Tibial nerve (tissue), 4 donors: ENCODE data around the gene ACOD1. TPM values are rescaled to one million over a fixed set of nuclear protein-coding genes. Genes with fewer than 3 reads are reported as not detected.
"Not testable (repeated sequence)": the region's sequence is repeated elsewhere in the genome, so short reads cannot be mapped to it uniquely, and the experiment has no call there.

Experiments
- DNase-seq, 2 donors: peaks; one replicate each; pipeline ENCODE4 v3.0.0-alpha.2; 2019; ENCODE audit warnings: low spot score in 2 of 2
- H3K27ac ChIP-seq, 4 donors: fragments of 200-600 bp; sonication (generic) in 3 of 4; one replicate each; pipeline ENCODE4 v1.5.1; 2017 to 2019; ENCODE audit warnings: mild to moderate bottlenecking in 1 of 4
- H3K27me3 ChIP-seq, 2 donors: fragments of 200-600 bp; sonication (generic) in 1 of 2; one replicate each; pipeline versions ENCODE4 v1.5.1 to v1.6.0; 2017 to 2019
- H3K36me3 ChIP-seq, 3 donors: fragments of 200-600 bp; sonication (generic); one replicate each; pipeline ENCODE4 v1.5.1; 2018 to 2019
- H3K4me1 ChIP-seq, 4 donors: fragments of 200-600 bp; sonication (generic) in 3 of 4; one replicate each; pipeline ENCODE4 v1.5.1; 2017 to 2019
- H3K4me3 ChIP-seq, 4 donors: fragments of 200-600 bp; sonication (generic) in 3 of 4; one replicate each; pipeline ENCODE4 v1.5.1; 2017 to 2019; ENCODE audit warnings: mild to moderate bottlenecking in 1 of 4, moderate library complexity in 1 of 4
- H3K9me3 ChIP-seq, 4 donors: fragments of 200-600 bp; sonication (generic) in 3 of 4; one replicate each; pipeline ENCODE4 v1.5.1; 2017 to 2019
- CTCF ChIP-seq, 5 experiments: fragments of 200-600 bp in 3 of 5; fragments of 450-650 bp in 2 of 5; sonication (generic) in 3 of 5; IDR thresholded peaks; one replicate each; pipeline ENCODE4 v1.5.1; 2016 to 2019; ENCODE audit warnings: antibody characterized with exemption in 5 of 5, mild to moderate bottlenecking in 3 of 5, moderate library complexity in 2 of 5
- EP300 ChIP-seq, 2 donors: sonication (generic); formaldehyde crosslinking; IDR thresholded peaks; one replicate each; pipeline ENCODE4 v1.6.1; 2017; ENCODE audit warnings: antibody characterized with exemption in 2 of 2, mild to moderate bottlenecking in 1 of 2
- POLR2A ChIP-seq, 2 donors: fragments of 450-650 bp; IDR thresholded peaks; one replicate each; pipeline ENCODE4 v1.6.1; 2017; ENCODE audit warnings: antibody characterized with exemption in 2 of 2, mild to moderate bottlenecking in 2 of 2, moderate library complexity in 2 of 2
- WGBS, 2 donors: methylation state at CpG; one replicate each; pipeline ENCODE4 v1.1.5; 2018; 5-methylcytosine and 5-hydroxymethylcytosine counted together
- total RNA-seq, 4 donors: library from RNA; depleted of rRNA; stranded (reverse); fragments of >200 nt; gene quantifications; one replicate each; pipeline ENCODE4 v1.1.0, GENCODE V29; 2016

ACOD1 gene
- total RNA-seq, 4 donors from 2014 or later: not detected

DNA sequence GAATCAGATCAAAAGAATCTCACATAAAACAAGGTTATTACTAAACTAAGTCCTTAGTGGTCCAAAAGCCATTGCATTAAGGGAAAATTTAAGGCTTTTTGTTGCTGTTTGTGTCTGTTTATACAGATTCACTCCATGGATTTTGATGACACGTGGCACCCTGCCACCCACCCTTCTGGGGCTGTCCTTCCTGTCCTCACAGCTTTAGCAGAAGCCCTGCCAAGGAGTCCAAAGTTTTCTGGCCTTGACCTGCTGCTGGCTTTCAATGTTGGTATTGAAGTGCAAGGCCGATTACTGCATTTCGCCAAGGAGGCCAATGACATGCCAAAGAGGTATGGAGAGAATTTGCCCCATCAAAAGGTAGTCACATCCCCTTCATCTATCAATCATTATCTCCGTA is 6.9 kb downstream of the ACOD1 start:
- H3K4me3 ChIP-seq: no peak overlapping the region
- H3K4me1 ChIP-seq: no peaks in the 10 kb centered on the region
- H3K27me3 ChIP-seq: no peaks in the 10 kb centered on the region
- 71 to 75% methylated on average over 4 of the region's 4 CpGs for WGBS, 2 donors
- H3K9me3 ChIP-seq: peaks cover 0 to 8% (median 0%) of the 10 kb centered on the region in 4 donors
- H3K36me3 ChIP-seq: peaks cover 0 to 5% (median 0%) of the 10 kb centered on the region in 3 donors
- no peak overlapping the region for H3K27ac ChIP-seq
- no peak for DNase-seq
- no peak for TF ChIP-seq POLR2A (IDR thresholded peaks at IDR 0.05)
- no peak for TF ChIP-seq EP300 (IDR thresholded peaks at IDR 0.05)
- TF ChIP-seq CTCF (IDR thresholded peaks at IDR 0.05): no peak

- no peaks in the 10 kb centered on the region for H3K27me3 ChIP-seq
- no peak overlapping the region for H3K27ac ChIP-seq
- WGBS, 2 donors: 83 to 88% methylated on average over 5 of the region's 5 CpGs
- no peak for DNase-seq
- H3K36me3 ChIP-seq: peaks cover 0 to 5% (median 0%) of the 10 kb centered on the region in 3 donors
- TF ChIP-seq POLR2A (IDR thresholded peaks at IDR 0.05) (no peak), EP300 (IDR thresholded peaks at IDR 0.05) (no peak), CTCF (IDR thresholded peaks at IDR 0.05) (no peak)
- peaks cover 0 to 13% (median 0%) of the 10 kb centered on the region in 4 donors for H3K9me3 ChIP-seq
- H3K4me3 ChIP-seq: no peak overlapping the region
- no peaks in the 10 kb centered on the region for H3K4me1 ChIP-seq
Observed at GRCh38 chr13:76955661-76956060, 7.3 kb downstream of the ACOD1 start.

DNA sequence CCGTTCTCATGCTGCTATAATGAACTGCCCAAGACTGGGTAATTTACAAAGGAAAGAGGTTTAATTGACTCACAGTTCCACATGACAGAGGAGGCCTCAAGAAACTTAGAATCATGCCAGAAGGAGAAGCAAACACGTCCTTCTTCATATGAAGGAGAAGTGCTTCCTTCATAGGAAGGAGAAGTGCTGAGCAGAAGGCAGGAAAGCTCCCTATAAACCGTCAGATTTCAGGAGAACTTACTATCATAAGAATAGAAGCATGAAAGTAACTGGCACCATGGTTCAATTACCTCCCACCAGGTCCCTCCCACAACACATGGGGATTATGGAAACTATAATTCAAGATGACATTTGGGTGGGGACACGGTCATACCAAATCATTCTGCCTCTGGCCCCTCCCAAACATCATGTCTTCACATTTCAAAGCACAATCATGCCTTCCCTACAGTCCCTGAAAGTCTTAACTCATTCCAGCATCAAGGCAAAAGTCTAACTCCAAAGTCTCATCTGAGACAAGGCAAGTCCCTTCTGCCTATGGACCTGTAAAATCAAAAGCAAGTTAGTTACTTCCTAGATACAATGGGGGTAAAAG is 10.6 kb downstream of the ACOD1 start:
- TF ChIP-seq EP300 (IDR thresholded peaks at IDR 0.05): no peak
- TF ChIP-seq CTCF (IDR thresholded peaks at IDR 0.05): no peak
- TF ChIP-seq POLR2A (IDR thresholded peaks at IDR 0.05): no peak
- no peak overlapping the region for H3K27ac ChIP-seq
- no peak overlapping the region for H3K4me3 ChIP-seq
- H3K36me3 ChIP-seq: peaks cover 0 to 5% (median 0%) of the 10 kb centered on the region in 3 donors
- no peaks in the 10 kb centered on the region for H3K4me1 ChIP-seq
- WGBS, 2 donors: 80 to 82% methylated on average over 4 of the region's 4 CpGs
- no peaks in the 10 kb centered on the region for H3K27me3 ChIP-seq
- no peak for DNase-seq
- H3K9me3 ChIP-seq: peaks cover 0 to 18% (median 0%) of the 10 kb centered on the region in 4 donors

DNA sequence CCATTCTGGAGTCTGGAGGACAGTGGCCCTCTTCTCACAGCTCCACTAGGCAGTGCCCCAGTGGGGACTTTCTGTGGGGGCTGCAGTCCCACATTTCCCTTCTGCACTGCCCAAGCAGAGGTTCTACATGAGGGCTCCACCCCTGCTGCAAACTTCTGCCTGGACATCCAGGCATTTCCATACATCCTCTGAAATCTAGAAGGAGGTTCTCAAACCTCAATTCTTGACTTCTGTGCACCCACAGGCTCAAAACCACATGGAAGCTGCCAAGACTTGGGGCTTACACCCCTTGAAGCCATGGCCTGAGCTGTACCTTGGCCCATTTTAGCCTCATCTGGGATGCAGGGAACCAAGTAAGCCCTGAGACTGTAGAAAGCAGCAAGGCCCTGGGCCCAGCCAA is 11.4 kb downstream of the ACOD1 start:
- H3K4me1 ChIP-seq: not testable (repeated sequence)

DNA sequence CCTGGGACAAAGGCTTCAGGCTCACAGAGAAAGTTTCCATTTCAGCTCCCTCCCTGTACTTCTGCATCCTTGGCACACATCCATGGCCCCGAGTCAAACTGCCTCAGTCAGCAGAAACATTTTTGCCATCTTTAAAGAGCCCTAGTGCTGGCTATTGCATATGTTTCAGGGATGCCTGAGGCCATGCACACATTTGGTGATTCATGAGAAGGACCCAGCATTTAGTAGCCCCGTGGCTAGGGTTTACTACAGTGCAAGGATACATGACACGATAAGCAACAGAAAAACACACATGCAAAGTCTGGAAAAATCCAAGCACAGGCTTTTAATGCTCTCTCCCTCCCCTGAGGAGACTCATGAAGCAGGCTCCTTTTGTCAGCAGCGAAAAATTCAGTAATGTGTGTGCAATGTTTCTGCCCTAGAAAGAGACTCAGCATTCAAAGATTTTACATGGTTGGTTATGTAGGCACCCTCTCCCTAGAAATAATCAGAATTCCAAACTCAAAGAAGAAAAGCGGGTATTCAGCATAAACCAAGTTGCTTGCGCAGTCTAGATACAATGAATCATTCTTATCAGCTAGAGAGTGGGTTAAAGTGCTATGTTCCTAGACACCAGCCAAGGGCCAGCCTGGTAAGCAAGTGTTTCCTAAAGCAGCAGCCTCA is 17.6 kb downstream of the ACOD1 start:
- DNase-seq: peak; percentile 39 to 66
- H3K9me3 ChIP-seq: peaks cover 0 to 3% (median 0%) of the 10 kb centered on the region in 4 donors
- no peaks in the 10 kb centered on the region for H3K36me3 ChIP-seq
- H3K4me1 ChIP-seq: peaks cover 0 to 16% (median 10%) of the 10 kb centered on the region in 4 donors
- TF ChIP-seq CTCF (IDR thresholded peaks at IDR 0.05) (no peak), POLR2A (IDR thresholded peaks at IDR 0.05) (peak in 1 of 2 donors; percentile 5), EP300 (IDR thresholded peaks at IDR 0.05) (peak; percentile 34 to 87)
- H3K27ac ChIP-seq: peak overlapping the region; percentile 75 to 90 (median 89)
- no peaks in the 10 kb centered on the region for H3K27me3 ChIP-seq
- peak overlapping the region in 2 of 4 donors; percentile 5 to 11 for H3K4me3 ChIP-seq
- 27 to 35% methylated on average over 6 of the region's 6 CpGs for WGBS, 2 donors

More for the DNA sequence above, 11.4 kb downstream of the ACOD1 start:
- not testable (repeated sequence) for H3K36me3 ChIP-seq, H3K4me3 ChIP-seq, H3K27me3 ChIP-seq, DNase-seq, H3K27ac ChIP-seq
- H3K9me3 ChIP-seq: peaks cover 0 to 18% (median 0%) of the 10 kb centered on the region in 4 donors
